GM03348 (cell line): ENCODE measurements around the gene TFEB.
"Not testable (repeated sequence)": the region's sequence is repeated elsewhere in the genome, so short reads cannot be mapped to it uniquely, and the experiment has no call there.

Experiments used
- DNase-seq: peaks from one replicate; pipeline ENCODE4 v3.0.0; 2012; ENCODE audit warnings: low spot score

Gene TFEB

GRCh38 chr6:41735427-41736185, at the start of gene TFEB:
TSS of gene TFEB (minus strand) at chr6:41735608. CDS start at chr6:41691213, 44,395 bp downstream.
- peak; percentile 98 for DNase-seq

- no peak for DNase-seq
Observed at GRCh38 chr6:41784581-41785171, 49.3 kb upstream of the TFEB start.

- no peak for DNase-seq
Observed at GRCh38 chr6:41783106-41783780, 47.8 kb upstream of the TFEB start.

GRCh38 chr6:41781366-41781730, 45.9 kb upstream of the TFEB start:
- DNase-seq: no peak

- peak; percentile 38 for DNase-seq
Observed at GRCh38 chr6:41780551-41781365, 45.4 kb upstream of the TFEB start, which contains the start of gene PRICKLE4. TSS of gene PRICKLE4 (plus strand) at chr6:41780782. CDS start at chr6:41783474, 2,692 bp downstream.

- peak; percentile 99 for DNase-seq
Observed at GRCh38 chr6:41779788-41780550, 44.6 kb upstream of the TFEB start, which contains the start of gene FRS3. TSS of gene FRS3 (minus strand) at chr6:41779900. CDS start at chr6:41776987, 2,913 bp downstream.

GRCh38 chr6:41779336-41779735, 43.9 kb upstream of the TFEB start:
- DNase-seq: no peak

GRCh38 chr6:41778895-41779294, 43.5 kb upstream of the TFEB start:
- DNase-seq: no peak

GRCh38 chr6:41777551-41778285, 42.3 kb upstream of the TFEB start:
- DNase-seq: no peak

- DNase-seq: no peak
Observed at GRCh38 chr6:41775293-41775882, 40.0 kb upstream of the TFEB start.

GRCh38 chr6:41774841-41775240, 39.4 kb upstream of the TFEB start:
- DNase-seq: no peak

GRCh38 chr6:41771058-41771983, 35.9 kb upstream of the TFEB start:
- DNase-seq: no peak

GRCh38 chr6:41770381-41771057, 35.1 kb upstream of the TFEB start:
- no peak for DNase-seq

GRCh38 chr6:41769376-41769775, 34.0 kb upstream of the TFEB start:
- no peak for DNase-seq

GRCh38 chr6:41768545-41769308, 33.3 kb upstream of the TFEB start:
- DNase-seq: no peak

GRCh38 chr6:41767112-41767833, 31.9 kb upstream of the TFEB start:
- DNase-seq: peak; percentile 77

GRCh38 chr6:41766043-41766664, 30.7 kb upstream of the TFEB start:
- DNase-seq: not testable (repeated sequence)
